HCT116 (cell line): Measurements from ENCODE around the gene TBC1D19. TPM values are rescaled to one million over a fixed set of nuclear protein-coding genes. Genes with fewer than 3 reads are reported as not detected.

Source experiments
- ATAC-seq: fragments of 200-7000 bp; cut with Tn5 transposase; 2 replicates; pipeline ENCODE4 v1.9.1; 2020; ENCODE audit warnings: mild to moderate bottlenecking, moderate library complexity
- BruUV-seq: library from RNA; stranded (reverse); fragments of 400-500 nt; replicated peaks from 2 replicates; lab custom pipeline; 2021; lab: Mats Ljungman, UMichigan
- CTCF ChIA-PET: fragments of 300-600 bp; sonication (Branson Sonifier 250); formaldehyde crosslinking; loops from one replicate; lab custom pipeline; 2021; ENCODE audit warnings: antibody characterized with exemption; lab: Charles Lee
- POLR2A ChIA-PET: fragments of 300-600, 350-600 bp; sonication (Branson Sonifier 250); formaldehyde crosslinking; loops from one replicate; lab custom pipeline; 2021; ENCODE audit warnings: antibody characterized with exemption; lab: Charles Lee
- RAD21 ChIA-PET, 2 experiments: fragments of 300-600 bp; sonication (Branson Sonifier 250); formaldehyde crosslinking; loops; one replicate each; lab custom pipeline; 2023; ENCODE audit warnings: low total read pairs in 2 of 2; ENCODE audit not compliant: uncharacterized antibody in 2 of 2, unreplicated experiment in 2 of 2, low non-redundant PET in 1 of 2; lab: Charles Lee
- DNase-seq: peaks from one replicate; pipeline ENCODE4 v3.0.0-alpha.2; 2010; ENCODE audit warnings: low read depth, low spot score
- H2AFZ ChIP-seq: fragments of 200-600 bp; shearing (Covaris generic), sonication (generic); 2 replicates; pipeline ENCODE4 v1.6.1; 2017; ENCODE audit warnings: low read depth, mixed run types, mixed read lengths, antibody characterized with exemption, low read length; ENCODE audit not compliant: poor library complexity, severe bottlenecking
- H3K27ac ChIP-seq: 2 replicates; pipeline ENCODE4 v1.5.1; 2012; ENCODE audit warnings: low read depth, low read length
- H3K27me3 ChIP-seq: fragments of 200-600 bp; sonication (generic); 2 replicates; pipeline ENCODE4 v1.6.1; 2016; ENCODE audit warnings: mixed run types, low read length, mixed read lengths; ENCODE audit not compliant: insufficient read depth
- H3K36me3 ChIP-seq, 2 experiments: fragments of 200-500 bp in 1 of 2; fragments of 200-600 bp in 1 of 2; sonication (Bioruptor generic) in 1 of 2; sonication (generic) in 1 of 2; 2 replicates each; pipeline versions ENCODE4 v1.5.1 to v1.6.1; 2014 to 2016; ENCODE audit warnings: low read length in 2 of 2, inconsistent platforms in 1 of 2, mixed read lengths in 1 of 2, mixed run types in 1 of 2; ENCODE audit not compliant: insufficient read depth in 2 of 2, control insufficient read depth in 1 of 2
- H3K4me1 ChIP-seq, 2 experiments: fragments of 200-600 bp in 1 of 2; sonication (generic) in 1 of 2; 2 replicates each; pipeline versions ENCODE4 v1.5.1 to v1.6.1; 2012 to 2017; ENCODE audit warnings: low read length in 2 of 2, inconsistent platforms in 1 of 2, mild to moderate bottlenecking in 1 of 2, mixed read lengths in 1 of 2, mixed run types in 1 of 2, moderate library complexity in 1 of 2; ENCODE audit not compliant: insufficient read depth in 2 of 2, control insufficient read depth in 1 of 2
- H3K4me2 ChIP-seq: fragments of 200-600 bp; sonication (generic); 2 replicates; pipeline ENCODE4 v1.6.1; 2017; ENCODE audit warnings: mixed run types, low read length, mixed read lengths
- H3K4me3 ChIP-seq, 2 experiments: fragments of 200-600 bp in 1 of 2; sonication (generic) in 1 of 2; replicated peaks in 1 of 2; 2 replicates each; pipeline ENCODE4 v1.5.1; 2011 to 2016; ENCODE audit warnings: low read length in 2 of 2, control low read depth in 1 of 2, low read depth in 1 of 2, mild to moderate bottlenecking in 1 of 2, mixed read lengths in 1 of 2, mixed run types in 1 of 2
- H3K79me2 ChIP-seq: fragments of 200-600 bp; sonication (generic); 2 replicates; pipeline ENCODE4 v1.6.1; 2017; ENCODE audit warnings: mild to moderate bottlenecking, mixed run types, low read length, moderate library complexity, mixed read lengths; ENCODE audit not compliant: insufficient read depth
- H3K9ac ChIP-seq: fragments of 200-600 bp; sonication (generic); 2 replicates; pipeline ENCODE4 v1.6.1; 2016; ENCODE audit warnings: low read length, mixed read lengths
- H3K9me2 ChIP-seq: fragments of 200-600 bp; sonication (generic), shearing (Covaris generic); 2 replicates; pipeline ENCODE4 v1.6.1; 2017; ENCODE audit warnings: mixed run types, mild to moderate bottlenecking, moderate library complexity; ENCODE audit not compliant: insufficient read depth
- H3K9me3 ChIP-seq, 2 experiments: fragments of 200-500 bp in 1 of 2; fragments of 200-600 bp in 1 of 2; sonication (Bioruptor generic) in 1 of 2; sonication (generic) in 1 of 2; 2 replicates each; pipeline ENCODE4 v1.6.1; 2014 to 2017; ENCODE audit warnings: low read length in 2 of 2, mixed read lengths in 2 of 2, inconsistent platforms in 1 of 2, low read depth in 1 of 2, mild to moderate bottlenecking in 1 of 2, mixed run types in 1 of 2, moderate library complexity in 1 of 2; ENCODE audit not compliant: control insufficient read depth in 1 of 2, insufficient read depth in 1 of 2
- H4K20me1 ChIP-seq: fragments of 200-600 bp; sonication (generic), shearing (Covaris generic); 2 replicates; pipeline ENCODE4 v1.6.1; 2017; ENCODE audit warnings: mixed run types, mild to moderate bottlenecking, moderate library complexity; ENCODE audit not compliant: insufficient read depth
- ATF3 ChIP-seq: IDR thresholded peaks from 2 replicates; pipeline ENCODE4 v1.6.1; 2012
- CBX3 ChIP-seq: IDR thresholded peaks from 2 replicates; pipeline ENCODE4 v1.6.1; 2012; ENCODE audit warnings: low read depth
- EZH2 ChIP-seq: fragments of 200-600 bp; sonication (generic); IDR thresholded peaks from 2 replicates; pipeline ENCODE4 v1.6.1; 2017; ENCODE audit warnings: antibody characterized with exemption, mixed run types
- FOSL1 ChIP-seq: IDR thresholded peaks from 2 replicates; pipeline ENCODE4 v1.6.1; 2012; ENCODE audit warnings: low read depth
- JUND ChIP-seq: IDR thresholded peaks from 2 replicates; pipeline ENCODE4 v1.6.1; 2012
- POLR2AphosphoS5 ChIP-seq: IDR thresholded peaks from 2 replicates; pipeline ENCODE4 v1.6.1; 2011; ENCODE audit warnings: mild to moderate bottlenecking, low read depth, low read length, moderate library complexity
- RAD21 ChIP-seq: IDR thresholded peaks from 2 replicates; pipeline ENCODE4 v1.6.1; 2012; ENCODE audit warnings: low read depth, mild to moderate bottlenecking
- REST ChIP-seq: IDR thresholded peaks from 2 replicates; pipeline ENCODE4 v1.6.1; 2012; ENCODE audit warnings: low read depth
- SIN3A ChIP-seq: IDR thresholded peaks from 2 replicates; pipeline ENCODE4 v1.6.1; 2012; ENCODE audit warnings: low read depth
- SP1 ChIP-seq: IDR thresholded peaks from 2 replicates; pipeline ENCODE4 v1.6.1; 2012; ENCODE audit warnings: low read depth
- SRF ChIP-seq: IDR thresholded peaks from 2 replicates; pipeline ENCODE4 v1.6.1; 2012; ENCODE audit warnings: low read depth
- TCF7L2 ChIP-seq: IDR thresholded peaks from 2 replicates; pipeline ENCODE4 v1.7.0; 2011; ENCODE audit warnings: borderline replicate concordance, inconsistent platforms; ENCODE audit not compliant: insufficient read depth, insufficient read length; ENCODE audit errors: extremely low read depth
- YY1 ChIP-seq: IDR thresholded peaks from 2 replicates; pipeline ENCODE4 v1.6.1; 2011; ENCODE audit warnings: low read length, low read depth, moderate library complexity, mild to moderate bottlenecking; ENCODE audit not compliant: insufficient replicate concordance; ENCODE audit errors: extremely low read depth
- ZFX ChIP-seq: fragments of 450-650 bp; IDR thresholded peaks from 2 replicates; pipeline ENCODE4 v1.6.1; 2017
- ZNF274 ChIP-seq: fragments of 200-500 bp; sonication (Bioruptor generic); IDR thresholded peaks from 2 replicates; pipeline ENCODE4 v1.6.1; 2014; ENCODE audit warnings: mild to moderate bottlenecking, low read depth, low read length, inconsistent platforms
- intact Hi-C: fragments of 100-400 bp; cut with micrococcal nuclease; formaldehyde crosslinking; loops from 2 replicates; pipeline ENCODE4 v1.10.0; 2022
- total RNA-seq: library from RNA; stranded (reverse); gene quantifications from one replicate; pipeline ENCODE4 v1.2.1, GENCODE V29; 2021; ENCODE audit not compliant: unreplicated experiment
- TF ChIP-seq, protein P1 (sequence below), 3 experiments: fragments of 200-600 bp in 1 of 3; sonication (generic) in 1 of 3; IDR thresholded peaks in 2 of 3; conservative IDR thresholded peaks in 1 of 3; 2 replicates each; pipeline ENCODE4 v1.5.1; 2012 to 2017; ENCODE audit warnings: low read depth in 2 of 3, low read length in 2 of 3, antibody characterized with exemption in 1 of 3, borderline replicate concordance in 1 of 3, control low read depth in 1 of 3, mild to moderate bottlenecking in 1 of 3, mixed read lengths in 1 of 3, mixed run types in 1 of 3, moderate library complexity in 1 of 3; ENCODE audit not compliant: insufficient read depth in 1 of 3

The TBC1D19 gene
- total RNA-seq, 1 experiment from 2014 or later, result 25.4 TPM

DNA sequence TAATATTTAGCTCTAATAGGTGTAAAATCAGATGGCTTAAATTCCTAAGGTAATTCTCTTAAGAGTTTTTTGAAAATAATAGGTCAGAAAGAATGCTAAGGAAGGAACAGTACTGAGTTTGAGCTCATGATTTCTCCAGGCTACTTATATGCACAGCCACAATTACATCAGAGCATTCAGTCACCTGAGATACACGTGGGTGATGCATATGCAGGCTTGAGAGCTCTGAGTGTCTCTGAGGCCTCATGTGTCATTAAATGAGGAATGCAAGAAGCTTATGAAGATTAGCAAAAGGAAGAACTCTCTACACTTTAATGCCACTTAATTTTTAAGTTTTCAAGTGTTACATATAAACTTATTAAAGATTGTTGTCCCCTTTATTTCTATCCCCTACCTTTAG lies 152.7 kb downstream of the TBC1D19 start:
- no peak for DNase-seq
- no TSS peak for BruUV-seq
- H3K4me3 ChIP-seq, result no peak overlapping the region
- no peak overlapping the region for H2AFZ ChIP-seq
- no peaks in the 10 kb centered on the region for H3K79me2 ChIP-seq
- no peaks in the 10 kb centered on the region for H3K9me2 ChIP-seq
- H3K9me3 ChIP-seq, result no peaks in the 10 kb centered on the region
- ATAC-seq, result no peak
- no peak overlapping the region for H3K27ac ChIP-seq
- H4K20me1 ChIP-seq, result no peaks in the 10 kb centered on the region
- no peak overlapping the region for H3K9ac ChIP-seq
- TF ChIP-seq JUND, result no peak
- TF ChIP-seq FOSL1, result no peak
- no peak for TF ChIP-seq CBX3
- no peak for TF ChIP-seq YY1
- H3K4me1 ChIP-seq, result no peaks in the 10 kb centered on the region
- ChIA-PET CTCF (no interaction called here), RAD21 (no interaction called here), POLR2A (no interaction called here)
- H3K27me3 ChIP-seq, result no peaks in the 10 kb centered on the region
- H3K36me3 ChIP-seq, result no peaks in the 10 kb centered on the region
- no peak overlapping the region for H3K4me2 ChIP-seq
- intact Hi-C loops, result loop anchor here (10.0 kb wide), 1 partner anchor 268 kb away; no protein-coding TSS in a partner anchor

DNA sequence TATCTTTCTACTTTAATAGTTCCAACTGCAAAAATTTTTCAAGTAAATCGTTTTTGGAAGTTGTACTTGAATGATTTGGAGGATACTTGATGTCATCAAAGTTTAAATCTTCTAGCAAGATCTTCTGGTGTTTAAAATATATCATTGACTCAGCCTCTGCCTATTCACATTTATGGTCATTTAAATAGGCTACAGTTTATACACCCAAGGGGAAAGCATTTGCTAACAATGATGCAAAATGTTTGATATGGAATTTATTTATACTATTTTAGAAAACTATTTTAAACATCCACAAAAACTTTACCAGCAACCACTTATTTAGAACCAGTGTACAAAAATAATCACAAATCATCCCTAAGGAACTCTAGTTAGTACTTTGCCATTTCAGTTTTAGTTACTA lies 153.5 kb downstream of the TBC1D19 start:
- BruUV-seq, result no TSS peak
- TF ChIP-seq JUND (no peak), FOSL1 (no peak), SRF (no peak), POLR2AphosphoS5 (no peak), ATF3 (no peak), CBX3 (no peak), EZH2 (no peak), SIN3A (no peak), RAD21 (no peak), TCF7L2 (no peak), ZNF274 (no peak), REST (no peak), SP1 (no peak), ZFX (no peak)
- TF ChIP-seq, protein P1, sequence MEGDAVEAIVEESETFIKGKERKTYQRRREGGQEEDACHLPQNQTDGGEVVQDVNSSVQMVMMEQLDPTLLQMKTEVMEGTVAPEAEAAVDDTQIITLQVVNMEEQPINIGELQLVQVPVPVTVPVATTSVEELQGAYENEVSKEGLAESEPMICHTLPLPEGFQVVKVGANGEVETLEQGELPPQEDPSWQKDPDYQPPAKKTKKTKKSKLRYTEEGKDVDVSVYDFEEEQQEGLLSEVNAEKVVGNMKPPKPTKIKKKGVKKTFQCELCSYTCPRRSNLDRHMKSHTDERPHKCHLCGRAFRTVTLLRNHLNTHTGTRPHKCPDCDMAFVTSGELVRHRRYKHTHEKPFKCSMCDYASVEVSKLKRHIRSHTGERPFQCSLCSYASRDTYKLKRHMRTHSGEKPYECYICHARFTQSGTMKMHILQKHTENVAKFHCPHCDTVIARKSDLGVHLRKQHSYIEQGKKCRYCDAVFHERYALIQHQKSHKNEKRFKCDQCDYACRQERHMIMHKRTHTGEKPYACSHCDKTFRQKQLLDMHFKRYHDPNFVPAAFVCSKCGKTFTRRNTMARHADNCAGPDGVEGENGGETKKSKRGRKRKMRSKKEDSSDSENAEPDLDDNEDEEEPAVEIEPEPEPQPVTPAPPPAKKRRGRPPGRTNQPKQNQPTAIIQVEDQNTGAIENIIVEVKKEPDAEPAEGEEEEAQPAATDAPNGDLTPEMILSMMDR (IDR thresholded peaks at IDR 0.05 in 2 of 3, conservative IDR thresholded peaks at IDR 0.05 in 1 of 3; ENCODE audit: borderline replicate concordance in 1 of 3, insufficient read depth in 1 of 3, low read depth in 2 of 3, low read length in 2 of 3), result no peak

More for the DNA sequence above, 153.5 kb downstream of the TBC1D19 start:
- Histone ChIP-seq H3K36me3 (no peaks in the 10 kb centered on the region), H3K4me1 (no peaks in the 10 kb centered on the region), H3K79me2 (no peaks in the 10 kb centered on the region), H4K20me1 (no peaks in the 10 kb centered on the region), H3K9ac (no peak overlapping the region), H3K4me2 (no peak overlapping the region), H3K27ac (no peak overlapping the region), H3K4me3 (no peak overlapping the region), H3K9me3 (no peaks in the 10 kb centered on the region), H2AFZ (no peak overlapping the region), H3K9me2 (no peaks in the 10 kb centered on the region), H3K27me3 (no peaks in the 10 kb centered on the region)
- no peak for DNase-seq
- CTCF ChIA-PET, result no interaction called here
- no peak for ATAC-seq
- RAD21 ChIA-PET, result no interaction called here
- POLR2A ChIA-PET, result no interaction called here
- intact Hi-C loops, result loop anchor here (10.0 kb wide), 1 partner anchor 267 kb away; no protein-coding TSS in a partner anchor
